Skin epidermis (tissue), 12 donors: Measurements from ENCODE around the gene CXCL6.
A peak's percentile ranks its signal among the peaks of the same experiment; 100 is the strongest.

Experiments
- H3K27ac ChIP-seq, 21 experiments: fragments of 200-600 bp; sonication (generic) in 11 of 21; one replicate each; pipeline ENCODE4 v1.5.0; 2020; ENCODE audit warnings: mild to moderate bottlenecking in 3 of 21, inconsistent platforms in 2 of 21, moderate library complexity in 2 of 21
- H3K4me3 ChIP-seq, 7 experiments: fragments of 200-600 bp; sonication (generic) in 2 of 7; one replicate each; pipeline ENCODE4 v1.5.0; 2020; ENCODE audit warnings: inconsistent platforms in 2 of 7, mild to moderate bottlenecking in 2 of 7, moderate library complexity in 1 of 7

The CXCL6 gene

DNA sequence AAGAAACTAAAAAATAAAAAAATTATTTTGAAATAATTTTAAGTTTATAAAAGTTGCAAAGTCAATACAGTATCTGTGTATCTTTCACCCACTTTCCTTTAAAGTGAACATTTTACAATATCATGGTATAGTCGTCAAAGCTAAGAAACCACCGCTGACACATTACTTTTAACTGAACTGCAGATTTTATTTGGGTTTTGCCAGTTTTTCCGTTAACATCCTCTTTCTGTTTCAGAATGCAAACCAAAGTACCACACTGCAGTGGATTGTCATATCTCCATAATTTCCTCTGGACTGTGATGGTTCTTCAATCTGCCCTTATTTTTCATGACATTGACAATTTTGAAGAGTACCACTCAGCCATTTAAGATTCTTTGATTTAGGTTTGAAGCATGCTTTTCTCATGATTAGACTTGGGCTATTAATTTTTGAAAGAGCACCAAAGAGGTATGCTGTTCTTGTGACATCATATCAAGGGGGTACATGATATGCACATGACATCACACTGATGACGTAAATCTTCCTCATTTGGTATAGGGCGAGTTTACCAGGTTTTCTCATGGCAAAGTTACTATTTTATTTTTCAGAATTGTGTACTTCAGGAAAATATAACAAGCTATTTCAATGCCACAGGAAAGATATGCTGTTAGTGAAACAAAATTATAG, 29.1 kb downstream of the CXCL6 start:
- H3K4me3 ChIP-seq = no peak overlapping the region
- H3K27ac ChIP-seq = no peak overlapping the region

DNA sequence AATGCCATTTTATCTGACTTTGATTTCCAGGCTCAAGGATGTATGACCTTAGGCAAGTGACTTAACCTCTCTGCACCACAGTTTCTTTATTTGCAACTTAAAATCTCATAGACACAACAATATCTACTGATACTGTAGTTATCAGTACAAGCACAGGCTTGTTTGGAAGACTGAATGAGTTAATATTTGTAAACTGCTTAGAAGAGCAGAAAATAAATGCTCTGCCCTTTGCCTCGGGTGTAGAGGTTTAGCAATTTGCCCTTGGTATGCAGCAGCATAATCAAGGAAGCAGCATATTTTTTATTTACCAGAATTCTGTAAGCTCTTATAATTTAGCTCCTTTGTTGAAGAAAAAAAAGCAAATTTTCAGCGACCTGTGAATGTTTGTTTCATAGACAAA, 29.8 kb downstream of the CXCL6 start:
- no peak overlapping the region for H3K4me3 ChIP-seq
- H3K27ac ChIP-seq = no peak overlapping the region

DNA sequence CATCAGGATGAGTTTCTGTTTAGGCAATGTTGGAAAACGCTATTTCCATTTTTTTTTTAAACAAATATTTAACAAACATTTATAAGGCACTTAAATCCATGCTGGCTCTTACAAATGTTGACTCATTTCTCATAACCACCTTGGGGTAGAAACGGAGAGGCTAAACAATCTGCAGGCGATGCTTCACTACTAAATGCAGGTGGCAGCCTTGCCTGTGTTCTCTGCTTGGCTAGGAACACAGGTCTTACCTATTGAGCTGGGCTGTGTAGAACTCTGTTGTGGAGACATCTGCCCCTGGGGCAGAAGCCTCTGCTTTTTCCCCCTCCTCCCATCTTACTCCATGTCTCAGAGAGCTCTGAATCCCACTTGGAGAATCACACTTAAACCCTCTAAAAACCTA, 31.3 kb downstream of the CXCL6 start:
- H3K27ac ChIP-seq = no peak overlapping the region
- no peak overlapping the region for H3K4me3 ChIP-seq

DNA sequence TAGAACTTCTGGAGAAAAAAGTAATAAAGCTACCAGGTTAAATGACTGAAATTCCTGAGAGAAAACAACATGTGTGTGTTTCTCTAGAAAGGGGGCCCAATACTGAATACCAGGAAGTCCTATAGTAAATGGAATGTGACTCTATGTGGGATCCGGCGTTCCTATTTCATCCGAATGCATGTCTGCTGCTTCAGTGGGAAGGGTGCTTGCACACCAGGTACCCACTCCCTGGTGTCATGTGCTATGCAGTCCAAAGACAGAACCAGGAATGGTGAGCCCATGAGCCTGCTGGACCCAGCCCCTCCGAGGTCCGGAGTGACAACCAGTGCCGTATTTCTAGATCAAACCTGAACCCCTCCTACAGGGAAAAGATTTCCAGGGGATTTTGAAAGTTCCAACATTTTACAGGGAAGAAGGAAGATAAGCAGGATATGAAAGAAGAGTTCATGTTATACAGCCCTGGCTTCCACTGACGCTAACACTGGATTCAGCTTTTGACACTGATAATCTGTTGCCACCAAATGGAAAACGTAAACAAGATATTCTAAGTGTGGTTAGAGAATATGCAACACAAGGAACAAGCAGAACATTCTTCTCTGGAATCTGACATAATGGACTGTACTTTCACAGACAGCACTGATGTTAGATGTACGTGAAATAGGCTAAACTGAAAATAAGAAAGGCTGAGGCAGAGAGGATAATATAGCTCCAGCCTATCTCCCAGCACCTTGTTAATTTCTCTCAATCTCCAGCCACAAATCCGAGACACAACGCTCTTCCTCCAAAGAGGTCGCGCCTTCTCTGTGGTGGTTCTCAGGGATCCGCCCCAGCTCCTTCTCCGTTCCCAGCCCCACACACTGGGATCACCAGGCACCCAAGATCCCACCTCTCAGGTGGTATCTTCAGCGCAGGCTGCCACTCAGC, 32.0 kb downstream of the CXCL6 start:
- peak overlapping the region; percentile 31 to 47 (median 43) for H3K4me3 ChIP-seq
- peak overlapping the region in 11 of 21 experiments; percentile 49 to 82 (median 63) for H3K27ac ChIP-seq

DNA sequence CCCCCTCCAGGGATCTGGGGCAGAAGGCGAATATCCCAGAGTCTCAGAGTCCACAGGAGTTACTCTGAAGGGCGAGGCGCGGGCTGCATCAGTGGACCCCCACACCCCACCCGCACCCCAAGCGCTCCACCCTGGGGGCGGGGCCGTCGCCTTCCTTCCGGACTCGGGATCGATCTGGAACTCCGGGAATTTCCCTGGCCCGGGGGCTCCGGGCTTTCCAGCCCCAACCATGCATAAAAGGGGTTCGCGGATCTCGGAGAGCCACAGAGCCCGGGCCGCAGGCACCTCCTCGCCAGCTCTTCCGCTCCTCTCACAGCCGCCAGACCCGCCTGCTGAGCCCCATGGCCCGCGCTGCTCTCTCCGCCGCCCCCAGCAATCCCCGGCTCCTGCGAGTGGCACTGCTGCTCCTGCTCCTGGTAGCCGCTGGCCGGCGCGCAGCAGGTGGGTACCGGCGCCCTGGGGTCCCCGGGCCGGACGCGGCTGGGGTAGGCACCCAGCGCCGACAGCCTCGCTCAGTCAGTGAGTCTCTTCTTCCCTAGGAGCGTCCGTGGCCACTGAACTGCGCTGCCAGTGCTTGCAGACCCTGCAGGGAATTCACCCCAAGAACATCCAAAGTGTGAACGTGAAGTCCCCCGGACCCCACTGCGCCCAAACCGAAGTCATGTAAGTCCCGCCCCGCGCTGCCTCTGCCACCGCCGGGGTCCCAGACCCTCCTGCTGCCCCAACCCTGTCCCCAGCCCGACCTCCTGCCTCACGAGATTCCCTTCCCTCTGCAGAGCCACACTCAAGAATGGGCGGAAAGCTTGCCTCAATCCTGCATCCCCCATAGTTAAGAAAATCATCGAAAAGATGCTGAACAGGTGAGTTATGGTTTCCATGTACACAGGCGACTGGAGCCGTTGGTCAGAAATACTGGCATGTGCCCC, 32.9 kb downstream of the CXCL6 start, which contains the start of gene CXCL1:
Gene CXCL1, plus strand, starts transcription at position 264 of the 926 bp plus-strand sequence. Its CDS starts 78 bp downstream, at position 342.
- peak within 1 kb of the TSS in 15 of 21 experiments; percentile 1 to 82 (median 58) for H3K27ac ChIP-seq
- H3K4me3 ChIP-seq = peak within 1 kb of the TSS; percentile 31 to 47 (median 43)

DNA sequence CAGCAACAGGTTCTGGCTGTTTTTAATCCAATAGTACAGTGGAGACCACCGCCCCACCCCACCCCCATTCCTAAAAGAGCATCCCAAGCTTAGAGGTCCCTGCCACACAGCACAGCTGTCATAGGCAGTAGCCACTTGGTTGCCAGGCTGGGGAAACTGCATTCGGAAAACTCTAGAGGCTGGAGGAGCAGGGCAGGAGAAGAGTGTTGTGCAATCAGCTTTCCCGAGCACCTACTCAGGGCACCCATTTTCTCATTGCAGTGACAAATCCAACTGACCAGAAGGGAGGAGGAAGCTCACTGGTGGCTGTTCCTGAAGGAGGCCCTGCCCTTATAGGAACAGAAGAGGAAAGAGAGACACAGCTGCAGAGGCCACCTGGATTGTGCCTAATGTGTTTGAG, 33.8 kb downstream of the CXCL6 start:
- Histone ChIP-seq H3K27ac (peak overlapping the region in 1 of 21 experiments; percentile 82), H3K4me3 (peak overlapping the region in 4 of 7 experiments; percentile 31 to 47 (median 39))

DNA sequence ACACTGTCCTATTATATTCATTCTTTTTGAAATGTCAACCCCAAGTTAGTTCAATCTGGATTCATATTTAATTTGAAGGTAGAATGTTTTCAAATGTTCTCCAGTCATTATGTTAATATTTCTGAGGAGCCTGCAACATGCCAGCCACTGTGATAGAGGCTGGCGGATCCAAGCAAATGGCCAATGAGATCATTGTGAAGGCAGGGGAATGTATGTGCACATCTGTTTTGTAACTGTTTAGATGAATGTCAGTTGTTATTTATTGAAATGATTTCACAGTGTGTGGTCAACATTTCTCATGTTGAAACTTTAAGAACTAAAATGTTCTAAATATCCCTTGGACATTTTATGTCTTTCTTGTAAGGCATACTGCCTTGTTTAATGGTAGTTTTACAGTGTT, 34.3 kb downstream of the CXCL6 start:
- no peak overlapping the region for H3K27ac ChIP-seq
- peak overlapping the region in 1 of 7 experiments; percentile 47 for H3K4me3 ChIP-seq

DNA sequence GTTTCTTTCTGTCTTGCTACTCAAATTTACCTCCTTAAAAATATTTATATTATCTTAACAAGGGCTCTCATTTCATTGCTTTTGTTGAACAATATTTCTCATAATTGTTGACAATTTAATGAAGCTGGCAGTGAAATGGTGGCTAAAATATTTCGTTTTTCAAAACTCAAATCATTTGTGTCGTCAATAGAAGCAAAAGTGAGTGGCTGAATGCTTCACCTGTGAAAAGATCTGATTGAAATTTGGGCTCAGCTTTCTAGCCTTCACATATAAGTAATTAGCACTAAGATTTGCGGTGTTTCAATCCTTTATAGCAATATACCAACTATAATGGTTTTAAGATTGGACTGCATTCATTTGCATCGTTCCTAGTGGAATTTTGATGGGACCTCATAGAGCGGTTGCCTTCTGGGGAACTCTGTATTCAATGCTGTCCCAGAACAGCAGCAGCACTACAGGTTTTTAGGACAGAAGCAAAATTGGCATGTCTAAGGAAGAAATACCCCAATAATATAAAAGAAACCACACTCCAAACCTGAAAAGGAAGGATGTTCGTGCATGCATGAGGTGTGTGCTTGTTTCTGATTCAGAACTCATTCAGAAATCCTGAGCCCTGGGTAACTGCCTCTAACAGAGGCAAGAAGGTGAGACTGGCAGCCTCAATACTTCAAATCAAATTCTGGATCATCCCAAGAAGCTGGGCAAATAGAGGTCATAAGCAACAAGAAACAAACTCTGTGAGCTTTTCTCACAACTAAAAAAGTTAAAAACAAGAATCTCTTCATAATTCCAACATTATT, 35.2 kb downstream of the CXCL6 start:
- Histone ChIP-seq H3K27ac (peak overlapping the region in 1 of 21 experiments; percentile 19), H3K4me3 (no peak overlapping the region)

DNA sequence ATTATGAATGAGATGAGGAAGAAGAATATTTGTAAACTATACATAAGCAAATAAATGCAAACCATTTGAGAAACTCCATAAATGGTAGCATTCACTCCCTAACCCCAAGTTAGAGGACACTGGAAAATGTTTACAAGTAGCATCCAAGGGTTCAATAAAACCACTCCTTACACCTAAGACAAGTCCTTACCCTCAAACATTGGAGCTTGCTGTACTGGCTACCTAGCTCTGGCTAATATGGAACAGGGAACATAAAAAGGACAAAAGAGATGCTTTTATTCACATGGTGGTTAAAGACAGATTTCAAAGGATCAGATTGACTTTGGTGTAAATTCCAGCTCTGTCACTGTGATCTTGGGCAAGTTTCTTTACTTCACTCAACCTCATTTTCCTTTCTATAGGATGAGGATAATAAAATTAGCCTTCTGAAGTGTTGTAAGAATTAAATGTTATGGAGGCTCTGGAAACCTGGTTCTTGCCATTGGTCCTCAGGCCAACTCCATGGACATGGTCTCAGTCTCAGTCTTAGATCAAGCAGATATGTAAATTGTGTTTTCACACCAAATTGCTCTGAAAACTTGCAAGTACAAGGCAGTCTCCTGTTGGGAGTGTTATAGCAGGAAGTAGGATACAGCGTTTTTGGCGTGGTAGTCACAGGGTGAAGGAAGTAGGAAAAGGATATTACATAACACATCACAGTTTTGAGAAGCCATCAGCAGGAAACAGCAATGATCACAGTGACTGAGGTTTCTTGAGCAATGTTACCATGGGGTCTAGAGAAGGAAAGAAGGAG, 36.0 kb downstream of the CXCL6 start:
- Histone ChIP-seq H3K4me3 (no peak overlapping the region), H3K27ac (peak overlapping the region in 3 of 21 experiments; percentile 15 to 25 (median 19))

DNA sequence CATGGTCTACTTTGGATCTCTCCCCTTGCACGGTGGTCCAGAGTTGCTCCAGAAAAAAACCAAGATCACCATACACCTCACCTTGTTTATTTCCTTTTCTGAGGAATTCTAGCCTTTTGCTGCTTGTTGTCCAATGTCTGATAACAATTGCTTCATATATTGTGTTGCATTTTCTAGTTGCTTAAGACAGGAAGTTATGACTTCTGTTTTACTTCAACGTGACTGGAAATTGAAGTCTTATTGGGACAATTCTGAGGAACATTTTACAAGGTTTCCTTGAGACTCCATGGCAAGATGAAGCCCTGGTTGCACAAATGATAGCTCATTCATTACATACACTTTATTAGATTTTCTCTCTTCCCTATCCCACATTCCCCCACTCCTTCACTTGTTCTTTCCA, 37.9 kb downstream of the CXCL6 start:
- no peak overlapping the region for H3K4me3 ChIP-seq
- peak overlapping the region in 1 of 21 experiments; percentile 15 for H3K27ac ChIP-seq

DNA sequence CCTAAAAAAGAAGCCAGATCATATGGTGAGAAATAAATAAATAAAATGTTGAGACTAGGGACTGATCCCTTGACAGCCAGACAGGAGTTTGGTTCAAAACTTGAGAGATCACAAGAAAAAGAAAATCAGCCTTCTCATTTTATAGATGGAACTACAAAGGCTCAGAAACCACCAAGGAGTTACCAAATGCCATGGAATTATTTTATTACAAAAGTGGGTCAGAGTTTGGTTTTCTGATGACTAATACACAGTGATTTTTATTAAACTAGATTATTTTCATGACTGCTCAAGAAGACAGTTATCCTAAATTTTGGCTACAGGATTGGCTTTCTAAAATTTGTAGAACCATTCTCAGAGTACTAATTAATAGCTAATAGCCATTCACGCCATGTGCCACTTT, 38.9 kb downstream of the CXCL6 start:
- no peak overlapping the region for H3K4me3 ChIP-seq
- no peak overlapping the region for H3K27ac ChIP-seq

DNA sequence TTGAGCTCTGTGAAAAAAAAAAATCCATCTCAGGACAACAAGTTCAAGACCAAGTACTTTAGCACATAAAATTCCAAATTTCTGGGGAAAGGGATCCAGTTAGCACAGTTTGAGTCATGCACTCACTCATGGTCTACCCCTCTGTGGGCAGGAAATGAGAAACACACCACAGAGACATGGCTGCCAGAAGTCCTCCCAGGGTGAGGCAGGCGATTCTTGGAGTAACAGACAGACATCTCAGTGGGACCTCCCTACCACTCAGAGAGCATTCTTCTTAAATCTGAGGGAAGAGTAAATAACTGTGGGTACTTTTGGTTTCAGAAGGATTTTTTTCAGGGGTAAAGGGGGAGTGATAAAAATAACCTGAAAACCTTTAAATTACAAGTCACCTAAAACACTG, 46.8 kb downstream of the CXCL6 start:
- Histone ChIP-seq H3K27ac (no peak overlapping the region), H3K4me3 (no peak overlapping the region)

DNA sequence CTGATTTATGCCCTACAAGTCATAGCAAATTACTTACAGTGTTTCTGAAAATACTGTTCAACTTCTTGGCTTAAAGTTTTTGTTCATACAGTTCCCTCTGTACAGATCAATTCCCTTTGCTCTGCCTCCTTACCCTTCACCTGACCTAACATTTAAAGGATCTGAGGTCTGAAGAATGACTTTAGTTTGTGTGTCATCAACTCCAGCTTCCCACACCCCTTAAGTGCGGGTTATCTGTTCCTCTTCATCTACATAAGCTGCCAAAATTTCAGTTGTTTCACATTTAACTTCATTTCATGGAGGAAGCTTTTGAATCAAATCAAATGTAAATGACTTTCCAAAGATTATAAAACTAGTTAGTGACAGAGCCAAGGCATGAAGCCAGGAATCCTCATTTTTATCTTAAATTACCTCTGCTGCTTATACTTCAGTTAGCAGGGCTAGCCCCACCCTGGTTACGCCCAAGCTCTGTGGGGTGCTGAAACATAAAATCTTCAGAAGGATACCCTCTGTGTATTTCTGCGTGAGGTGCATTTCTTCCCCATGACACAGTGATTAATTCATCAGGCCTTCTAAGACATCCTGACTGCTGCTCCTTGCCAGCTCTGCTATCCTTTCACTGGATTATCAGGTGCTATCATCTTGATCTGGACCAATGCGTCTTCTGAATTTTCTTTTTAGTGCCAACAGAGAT, 49.2 kb downstream of the CXCL6 start:
- no peak overlapping the region for H3K4me3 ChIP-seq
- H3K27ac ChIP-seq = no peak overlapping the region
